ENCODE measurements around the gene FARP1. TPM values are rescaled to one million over a fixed set of nuclear protein-coding genes. Genes with fewer than 3 reads are reported as not detected.

FARP1 gene
- total RNA-seq, 1 donor from 2014 or later, result 289 TPM

GRCh38 chr13:98204546-98204945, 61.7 kb downstream of the FARP1 start:
- Mint-ChIP-seq H3K36me3 (peaks cover 36% of the 10 kb centered on the region), H3K9me3 (peaks cover 19% of the 10 kb centered on the region), H3K4me3 (no peak overlapping the region), H3K27me3 (ENCODE audit: low read depth) (no peaks in the 10 kb centered on the region), H3K4me1 (peaks cover 54% of the 10 kb centered on the region), H3K27ac (no peak overlapping the region)
- no peak for DNase-seq (ENCODE audit: low spot score in 2 of 2, unreplicated experiment in 2 of 2)
- TF ChIP-seq CTCF (IDR thresholded peaks at IDR 0.05; ENCODE audit: unreplicated experiment), result no peak

- Mint-ChIP-seq H3K27ac (peak overlapping the region; percentile 97), H3K4me1 (peaks cover 38% of the 10 kb centered on the region), H3K36me3 (peaks cover 44% of the 10 kb centered on the region), H3K4me3 (no peak overlapping the region), H3K9me3 (peaks cover 24% of the 10 kb centered on the region), H3K27me3 (ENCODE audit: low read depth) (no peaks in the 10 kb centered on the region)
- TF ChIP-seq CTCF (IDR thresholded peaks at IDR 0.05; ENCODE audit: unreplicated experiment), result no peak
- no peak for DNase-seq (ENCODE audit: low spot score in 2 of 2, unreplicated experiment in 2 of 2)
These were observed 64.1 kb downstream of the FARP1 start for GRCh38 chr13:98206946-98207345.

- DNase-seq (ENCODE audit: low spot score in 2 of 2, unreplicated experiment in 2 of 2), result no peak
- Mint-ChIP-seq H3K36me3 (peaks cover 44% of the 10 kb centered on the region), H3K4me3 (no peak overlapping the region), H3K27ac (peak overlapping the region; percentile 97), H3K9me3 (peaks cover 24% of the 10 kb centered on the region), H3K27me3 (ENCODE audit: low read depth) (no peaks in the 10 kb centered on the region), H3K4me1 (peaks cover 36% of the 10 kb centered on the region)
- no peak for TF ChIP-seq CTCF (IDR thresholded peaks at IDR 0.05; ENCODE audit: unreplicated experiment)
These were observed 64.5 kb downstream of the FARP1 start for GRCh38 chr13:98207416-98207815.

- Mint-ChIP-seq H3K36me3 (peaks cover 39% of the 10 kb centered on the region), H3K4me1 (peaks cover 44% of the 10 kb centered on the region), H3K4me3 (no peak overlapping the region), H3K27me3 (ENCODE audit: low read depth) (no peaks in the 10 kb centered on the region), H3K9me3 (peaks cover 24% of the 10 kb centered on the region), H3K27ac (peak overlapping the region; percentile 97)
- no peak for DNase-seq (ENCODE audit: low spot score in 2 of 2, unreplicated experiment in 2 of 2)
- TF ChIP-seq CTCF (IDR thresholded peaks at IDR 0.05; ENCODE audit: unreplicated experiment), result no peak
These were observed 65.7 kb downstream of the FARP1 start for GRCh38 chr13:98208606-98209005.

GRCh38 chr13:98212763-98213162, 69.9 kb downstream of the FARP1 start:
- no peak overlapping the region for H3K4me3 Mint-ChIP-seq
- no peak for TF ChIP-seq CTCF (IDR thresholded peaks at IDR 0.05; ENCODE audit: unreplicated experiment)
- peaks cover 5% of the 10 kb centered on the region for H3K9me3 Mint-ChIP-seq
- H3K4me1 Mint-ChIP-seq, result peaks cover 67% of the 10 kb centered on the region
- H3K36me3 Mint-ChIP-seq, result peaks cover 14% of the 10 kb centered on the region
- DNase-seq (ENCODE audit: low spot score in 2 of 2, unreplicated experiment in 2 of 2), result no peak
- peak overlapping the region; percentile 66 for H3K27ac Mint-ChIP-seq
- no peaks in the 10 kb centered on the region for H3K27me3 Mint-ChIP-seq (ENCODE audit: low read depth)

GRCh38 chr13:98213354-98213753, 70.5 kb downstream of the FARP1 start:
- H3K36me3 Mint-ChIP-seq, result peaks cover 14% of the 10 kb centered on the region
- TF ChIP-seq CTCF (IDR thresholded peaks at IDR 0.05; ENCODE audit: unreplicated experiment), result no peak
- no peaks in the 10 kb centered on the region for H3K27me3 Mint-ChIP-seq (ENCODE audit: low read depth)
- peaks cover 5% of the 10 kb centered on the region for H3K9me3 Mint-ChIP-seq
- H3K27ac Mint-ChIP-seq, result peak overlapping the region; percentile 93
- no peak overlapping the region for H3K4me3 Mint-ChIP-seq
- H3K4me1 Mint-ChIP-seq, result peaks cover 68% of the 10 kb centered on the region
- DNase-seq (ENCODE audit: low spot score in 2 of 2, unreplicated experiment in 2 of 2), result no peak

Data from mesothelial cell of epicardium (in vitro differentiated cells).